Neural progenitor cell (in vitro differentiated cells): ENCODE data around the gene DLX6. TPM values are rescaled to one million over a fixed set of nuclear protein-coding genes. Genes with fewer than 3 reads are reported as not detected.

Experiments used
- DNase-seq: peaks from one replicate; pipeline ENCODE4 v3.0.0-alpha.2; 2016; ENCODE audit warnings: low spot score
- H2AFZ ChIP-seq: fragments of 200-600 bp; sonication (generic); replicated peaks from 2 replicates; pipeline ENCODE4 v1.6.1; 2016; ENCODE audit warnings: antibody characterized with exemption
- H3F3A ChIP-seq: fragments of 200-600 bp; sonication (generic); 2 replicates; pipeline ENCODE4 v1.6.1; 2016; ENCODE audit warnings: antibody characterized with exemption, low read depth
- H3K27ac ChIP-seq: fragments of 200-600 bp; sonication (generic); 2 replicates; pipeline ENCODE4 v1.5.1; 2016; ENCODE audit warnings: mild to moderate bottlenecking
- H3K27me3 ChIP-seq: fragments of 200-600 bp; sonication (generic); 2 replicates; pipeline ENCODE4 v1.6.1; 2016; ENCODE audit warnings: mild to moderate bottlenecking, moderate library complexity
- H3K36me3 ChIP-seq: fragments of 200-600 bp; sonication (generic); 2 replicates; pipeline ENCODE4 v1.5.1; 2016
- H3K4me1 ChIP-seq: fragments of 200-600 bp; sonication (generic); 2 replicates; pipeline ENCODE4 v1.6.1; 2016; ENCODE audit warnings: mixed run types
- H3K4me2 ChIP-seq: fragments of 200-600 bp; sonication (generic); 2 replicates; pipeline ENCODE4 v1.6.1; 2016
- H3K4me3 ChIP-seq: fragments of 200-600 bp; sonication (generic); 2 replicates; pipeline ENCODE4 v1.5.1; 2016
- H3K79me2 ChIP-seq: fragments of 200-600 bp; sonication (generic); 2 replicates; pipeline ENCODE4 v1.6.1; 2016; ENCODE audit warnings: low read depth
- H3K9ac ChIP-seq: fragments of 200-600 bp; sonication (generic); 2 replicates; pipeline ENCODE4 v1.6.1; 2016
- H3K9me3 ChIP-seq: fragments of 200-600 bp; sonication (generic); 2 replicates; pipeline ENCODE4 v1.5.1; 2016; ENCODE audit warnings: low read depth
- H4K20me1 ChIP-seq: fragments of 200-600 bp; sonication (generic); 2 replicates; pipeline ENCODE4 v1.6.1; 2016; ENCODE audit warnings: low read depth
- H3K27ac Mint-ChIP-seq: 3 replicates; pipeline ENCODE4 v1.8.0; 2021; ENCODE audit warnings: mixed read lengths
- H3K27me3 Mint-ChIP-seq: 2 replicates; pipeline ENCODE4 v1.8.0; 2022; ENCODE audit warnings: low read depth, mild to moderate bottlenecking, inconsistent platforms, moderate library complexity, mixed read lengths; ENCODE audit not compliant: insufficient read depth
- H3K36me3 Mint-ChIP-seq: 3 replicates; pipeline ENCODE4 v1.8.0; 2021; ENCODE audit warnings: mixed read lengths
- H3K4me1 Mint-ChIP-seq: 3 replicates; pipeline ENCODE4 v1.8.0; 2021; ENCODE audit warnings: mixed read lengths
- H3K4me3 Mint-ChIP-seq: 3 replicates; pipeline ENCODE4 v1.8.0; 2021; ENCODE audit warnings: mild to moderate bottlenecking, moderate library complexity, mixed read lengths
- H3K9me3 Mint-ChIP-seq: 3 replicates; pipeline ENCODE4 v1.8.0; 2020; ENCODE audit warnings: mixed read lengths
- CTCF ChIP-seq: fragments of 200-600 bp; sonication (generic); IDR thresholded peaks from 2 replicates; pipeline ENCODE4 v1.5.1; 2017; ENCODE audit warnings: antibody characterized with exemption, mild to moderate bottlenecking
- EZH2 ChIP-seq: fragments of 200-600 bp; sonication (generic); IDR thresholded peaks from 2 replicates; pipeline ENCODE4 v1.6.1; 2017; ENCODE audit warnings: antibody characterized with exemption, mild to moderate bottlenecking, moderate library complexity
- EZH2phosphoT487 ChIP-seq: fragments of 200-600 bp; sonication (generic); IDR thresholded peaks from 2 replicates; pipeline ENCODE4 v1.6.1; 2017; ENCODE audit warnings: antibody characterized with exemption
- total RNA-seq: library from RNA; depleted of rRNA; stranded (reverse); fragments of >200 nt; gene quantifications from 2 replicates; pipeline ENCODE4 v1.2.3, GENCODE V29; 2015; ENCODE audit warnings: low replicate concordance

The DLX6 gene
- total RNA-seq, 1 donor from 2014 or later: not detected

- Histone ChIP-seq H3K4me2 (peak overlapping the region; percentile 78), H3K4me3 (peak overlapping the region; percentile 45), H2AFZ (peak overlapping the region; percentile 63), H3K79me2 (no peaks in the 10 kb centered on the region), H3K27ac (no peak overlapping the region), H3K36me3 (no peaks in the 10 kb centered on the region), H3F3A (peaks cover 37% of the 10 kb centered on the region), H3K27me3 (peaks cover 100% of the 10 kb centered on the region), H4K20me1 (peaks cover 92% of the 10 kb centered on the region), H3K4me1 (peaks cover 48% of the 10 kb centered on the region), H3K9ac (no peak overlapping the region), H3K9me3 (no peaks in the 10 kb centered on the region)
- Mint-ChIP-seq H3K27me3 (peaks cover 94% of the 10 kb centered on the region), H3K4me1 (peaks cover 47% of the 10 kb centered on the region), H3K27ac (no peak overlapping the region), H3K4me3 (peak overlapping the region; percentile 79), H3K36me3 (peaks cover 2% of the 10 kb centered on the region), H3K9me3 (no peaks in the 10 kb centered on the region)
- TF ChIP-seq EZH2: peak; percentile 89
- TF ChIP-seq EZH2phosphoT487: peak; percentile 82
- TF ChIP-seq CTCF: peak; percentile 16
- DNase-seq: peak; percentile 81
Observed at GRCh38 chr7:97020996-97021746, 15.8 kb downstream of the DLX6 start.

- Mint-ChIP-seq H3K27ac (no peak overlapping the region), H3K27me3 (peaks cover 94% of the 10 kb centered on the region), H3K9me3 (no peaks in the 10 kb centered on the region), H3K4me1 (peaks cover 49% of the 10 kb centered on the region), H3K4me3 (peak overlapping the region; percentile 79), H3K36me3 (peaks cover 2% of the 10 kb centered on the region)
- peaks cover 100% of the 10 kb centered on the region for H3K27me3 ChIP-seq
- DNase-seq: no peak
- H3K27ac ChIP-seq: no peak overlapping the region
- H3K4me3 ChIP-seq: peak overlapping the region; percentile 45
- H3K4me1 ChIP-seq: peaks cover 53% of the 10 kb centered on the region
- no peaks in the 10 kb centered on the region for H3K79me2 ChIP-seq
- H3F3A ChIP-seq: peaks cover 44% of the 10 kb centered on the region
- peaks cover 95% of the 10 kb centered on the region for H4K20me1 ChIP-seq
- H3K9me3 ChIP-seq: no peaks in the 10 kb centered on the region
- H3K9ac ChIP-seq: no peak overlapping the region
- peak overlapping the region; percentile 78 for H3K4me2 ChIP-seq
- TF ChIP-seq EZH2: no peak
- TF ChIP-seq CTCF: no peak
- TF ChIP-seq EZH2phosphoT487: no peak
- peak overlapping the region; percentile 63 for H2AFZ ChIP-seq
- no peaks in the 10 kb centered on the region for H3K36me3 ChIP-seq
Observed at GRCh38 chr7:97021747-97022490, 16.6 kb downstream of the DLX6 start.

- Histone ChIP-seq H3K4me3 (no peak overlapping the region), H3K4me1 (peaks cover 50% of the 10 kb centered on the region), H3K27ac (no peak overlapping the region), H2AFZ (no peak overlapping the region), H3K9ac (no peak overlapping the region), H3K27me3 (peaks cover 100% of the 10 kb centered on the region), H3K4me2 (peak overlapping the region; percentile 78), H3K36me3 (no peaks in the 10 kb centered on the region), H3K79me2 (no peaks in the 10 kb centered on the region), H4K20me1 (peaks cover 87% of the 10 kb centered on the region), H3F3A (peaks cover 45% of the 10 kb centered on the region), H3K9me3 (no peaks in the 10 kb centered on the region)
- peak overlapping the region; percentile 79 for H3K4me3 Mint-ChIP-seq
- H3K4me1 Mint-ChIP-seq: peaks cover 50% of the 10 kb centered on the region
- no peak overlapping the region for H3K27ac Mint-ChIP-seq
- peaks cover 93% of the 10 kb centered on the region for H3K27me3 Mint-ChIP-seq
- DNase-seq: peak; percentile 39
- no peaks in the 10 kb centered on the region for H3K9me3 Mint-ChIP-seq
- H3K36me3 Mint-ChIP-seq: peaks cover 2% of the 10 kb centered on the region
- TF ChIP-seq CTCF: no peak
- TF ChIP-seq EZH2: peak; percentile 92
- TF ChIP-seq EZH2phosphoT487: peak; percentile 71
Observed at GRCh38 chr7:97022491-97023306, 17.3 kb downstream of the DLX6 start.
